ENCODE results near the gene AFP.

- no peak for TF ChIP-seq POLR2AphosphoS5 (IDR thresholded peaks at IDR 0.05; ENCODE audit: low read depth, low read length)
- no peak for TF ChIP-seq FOXP2 (optimal IDR thresholded peaks at IDR 0.05; ENCODE audit: borderline replicate concordance, extremely low read depth, extremely low read length, insufficient read depth)
- no peak for TF ChIP-seq REST (IDR thresholded peaks at IDR 0.05; ENCODE audit: insufficient read depth in 1 of 2, low read depth in 2 of 2, low read length in 2 of 2)
- TF ChIP-seq SIN3A (IDR thresholded peaks at IDR 0.05; ENCODE audit: borderline replicate concordance, insufficient read depth, low read length) = no peak
Observed at GRCh38 chr4:73470728-73471127, 34.7 kb downstream of the AFP start.
